ENCODE results near the gene PSTPIP2. TPM values are rescaled to one million over a fixed set of nuclear protein-coding genes. Genes with fewer than 3 reads are reported as not detected.

The PSTPIP2 gene
- total RNA-seq, 1 experiment from 2014 or later: 0.36 TPM

DNA sequence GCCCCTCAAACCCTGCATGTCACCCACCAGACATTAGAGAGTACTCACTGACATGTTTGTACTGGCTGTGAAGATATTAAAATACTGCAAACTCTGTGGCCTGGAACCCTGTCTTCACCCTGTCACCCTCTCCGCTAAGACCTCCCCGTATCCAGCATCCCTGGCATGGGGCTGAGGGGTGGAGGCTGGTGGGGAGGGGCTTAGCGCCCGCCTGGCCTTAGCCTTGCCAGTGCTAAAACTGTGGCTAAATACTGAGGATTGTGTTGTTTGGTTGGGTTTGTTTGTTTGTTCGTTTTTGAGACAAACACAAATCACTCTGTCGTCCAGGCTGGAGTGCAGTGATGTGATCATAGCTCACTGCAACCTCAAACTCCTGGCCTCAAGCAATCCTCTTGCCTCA, 1.8 kb downstream of the PSTPIP2 start:
- DNase-seq (ENCODE audit: low read depth): no peak

DNA sequence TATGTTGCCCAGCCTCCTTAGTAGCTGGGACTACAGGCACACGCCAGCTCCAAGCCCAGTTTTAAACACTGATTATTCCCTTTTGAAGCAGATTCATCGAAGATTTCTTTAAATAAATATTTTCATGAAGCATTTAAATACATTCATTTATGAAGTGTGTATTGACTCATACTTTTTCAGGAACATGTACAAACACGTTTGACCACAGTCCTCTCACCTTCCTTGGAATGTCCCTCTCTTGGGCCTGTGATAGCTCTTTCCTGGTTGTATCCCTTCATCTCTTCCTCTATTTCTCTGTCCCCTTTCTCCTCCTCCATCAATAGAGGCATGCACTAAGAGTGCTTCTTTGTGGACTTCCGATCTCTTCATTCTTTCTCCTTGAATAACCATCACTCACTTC, 2.5 kb downstream of the PSTPIP2 start:
- no peak for DNase-seq (ENCODE audit: low read depth)

DNA sequence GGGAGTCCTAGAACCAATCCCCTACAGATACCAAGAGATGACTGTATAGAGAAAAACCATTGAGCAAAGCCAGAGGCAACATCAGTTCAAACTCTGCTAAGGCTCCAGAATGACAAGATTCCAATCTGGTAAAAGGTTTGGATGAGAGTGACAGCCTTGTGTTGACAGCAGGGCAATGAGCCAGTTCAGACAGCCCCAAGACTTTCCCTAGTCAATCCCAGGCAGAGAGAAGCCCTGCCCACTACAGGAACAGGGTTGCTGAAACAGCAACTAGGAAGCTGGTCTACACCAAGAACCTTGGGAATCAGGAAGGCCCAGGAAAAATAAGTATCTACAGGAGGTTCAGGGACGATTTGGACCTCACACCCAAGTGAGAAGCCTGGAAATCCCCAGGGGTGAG, 3.3 kb downstream of the PSTPIP2 start:
- no peak for DNase-seq (ENCODE audit: low read depth)

DNA sequence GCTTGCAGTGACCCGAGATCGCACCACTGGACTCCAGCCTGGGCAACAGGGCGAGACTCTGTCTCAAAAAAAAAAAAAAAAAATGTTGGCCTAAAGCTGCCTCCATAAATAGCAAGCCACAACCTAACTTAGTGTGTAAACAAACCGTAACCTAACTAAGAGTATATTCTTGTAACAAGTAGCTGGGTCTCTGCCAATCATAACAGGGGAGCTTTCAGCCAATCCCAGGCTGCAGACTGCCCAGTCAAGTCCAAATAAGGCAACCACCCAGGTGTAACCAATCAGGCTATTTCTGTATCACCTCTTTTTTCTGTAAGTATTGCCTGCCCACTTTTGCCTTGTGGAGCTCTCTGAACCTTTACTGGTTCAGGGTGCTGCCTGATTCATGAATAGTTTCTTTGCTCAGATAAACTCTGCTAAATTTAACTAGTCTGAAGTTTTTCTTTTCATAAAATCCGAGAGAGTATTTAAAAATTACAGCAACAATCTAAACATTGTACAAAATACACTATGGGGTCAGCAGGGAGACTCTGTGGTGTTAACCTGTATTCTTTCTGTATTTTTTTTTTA, 4.5 kb downstream of the PSTPIP2 start:
- DNase-seq (ENCODE audit: low read depth): peak; percentile 24

DNA sequence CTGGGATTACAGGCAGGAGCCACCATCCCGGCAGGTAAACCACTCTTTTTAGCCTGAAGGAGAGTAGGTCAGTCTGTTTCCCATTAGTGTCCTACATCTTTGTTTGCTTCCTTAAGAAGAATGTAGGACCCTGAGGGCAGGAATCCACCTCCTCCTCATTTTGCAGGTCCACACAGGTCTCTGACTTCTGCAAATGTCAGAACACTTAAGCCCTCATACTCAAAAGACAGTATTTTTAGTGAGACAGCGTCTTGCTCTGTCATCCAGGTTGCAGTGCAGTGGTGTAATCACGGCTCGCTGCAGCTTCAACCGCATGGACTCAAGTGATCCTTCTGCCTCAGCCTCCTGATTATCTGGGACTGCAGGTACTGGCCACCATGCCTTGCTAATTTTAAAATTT, 9.3 kb downstream of the PSTPIP2 start:
- no peak for DNase-seq (ENCODE audit: low read depth)

DNA sequence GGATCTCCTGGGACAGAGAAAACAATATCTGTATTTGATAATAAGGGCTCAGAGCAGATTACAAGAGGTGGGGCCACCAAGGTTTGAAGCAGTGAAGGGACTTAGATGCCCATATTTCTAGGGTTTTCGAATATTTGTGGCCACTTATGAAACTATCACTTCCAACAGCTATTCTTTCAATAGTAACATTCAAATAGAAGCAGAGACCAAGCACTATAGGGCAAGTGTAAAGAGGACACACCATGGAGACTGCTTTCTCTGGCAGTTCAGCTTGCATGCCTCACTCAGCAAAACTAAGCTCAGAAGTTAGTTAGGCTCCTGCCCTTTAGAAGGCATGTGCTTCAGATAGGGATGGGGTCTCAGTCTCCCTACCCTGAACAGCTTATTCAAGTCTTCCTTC, 10.3 kb downstream of the PSTPIP2 start:
- no peak for DNase-seq (ENCODE audit: low read depth)

DNA sequence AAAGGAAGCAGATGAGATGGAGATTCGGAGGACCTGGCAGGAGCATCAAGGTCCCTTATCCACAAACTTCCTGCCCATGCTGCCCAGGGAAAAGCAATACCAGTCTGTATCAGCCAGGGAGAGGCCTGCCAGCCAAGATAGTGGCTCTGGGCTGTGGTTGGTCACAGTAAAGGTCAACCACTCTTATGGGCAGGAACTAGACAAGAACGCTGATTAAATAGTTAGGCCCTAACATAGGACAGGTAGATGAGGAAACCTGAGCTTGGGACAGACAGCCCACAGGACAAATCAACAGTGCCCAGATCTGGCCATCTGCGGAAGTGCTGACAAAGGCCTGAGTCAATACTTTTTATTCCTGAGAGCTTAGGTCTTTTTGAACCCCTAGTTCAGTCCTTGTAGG, 10.7 kb downstream of the PSTPIP2 start:
- DNase-seq (ENCODE audit: low read depth): no peak

DNA sequence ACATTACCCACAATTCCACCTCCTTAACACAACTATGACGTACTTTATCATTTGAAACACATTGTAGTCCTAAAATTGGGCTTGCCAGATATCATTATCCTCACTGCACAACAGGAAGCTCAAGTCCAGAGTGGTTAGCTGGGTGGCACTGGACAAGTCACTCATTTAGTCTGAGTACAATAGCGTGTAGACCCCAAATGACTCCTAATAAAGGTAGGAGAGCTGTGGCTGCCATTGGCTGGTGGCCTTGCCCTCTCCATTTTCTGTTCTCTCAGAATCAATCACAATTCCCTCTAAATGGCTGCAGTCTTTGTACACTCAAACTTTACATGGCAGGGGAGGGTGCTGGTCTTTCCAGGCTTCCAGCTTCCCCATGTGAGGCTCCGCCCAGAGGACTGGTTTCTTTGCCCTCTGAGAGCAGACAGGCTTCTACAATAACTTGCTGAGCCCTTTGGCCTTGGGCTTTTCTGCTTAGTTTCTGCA, 11.7 kb downstream of the PSTPIP2 start:
- no peak for DNase-seq (ENCODE audit: low read depth)

DNA sequence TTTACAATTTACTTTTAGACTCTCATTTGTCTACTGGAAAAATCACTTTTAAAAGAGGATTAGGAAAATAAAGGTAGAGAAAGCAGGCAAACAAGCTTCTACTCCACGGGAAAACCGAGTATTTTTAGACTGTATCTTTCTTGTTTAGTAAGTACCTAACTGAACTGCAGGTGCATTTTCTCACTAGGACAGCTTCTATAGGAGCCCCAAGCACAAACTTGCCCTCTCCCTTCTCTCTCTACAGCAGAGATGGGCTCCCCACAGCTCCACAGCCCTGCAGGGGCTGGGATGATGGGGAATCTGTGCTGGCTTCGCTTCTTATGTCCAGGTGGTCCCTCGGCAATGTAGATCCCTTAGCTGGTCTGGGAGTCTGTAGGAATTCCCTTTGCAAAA, 16.2 kb downstream of the PSTPIP2 start:
- DNase-seq (ENCODE audit: low read depth): no peak

DNA sequence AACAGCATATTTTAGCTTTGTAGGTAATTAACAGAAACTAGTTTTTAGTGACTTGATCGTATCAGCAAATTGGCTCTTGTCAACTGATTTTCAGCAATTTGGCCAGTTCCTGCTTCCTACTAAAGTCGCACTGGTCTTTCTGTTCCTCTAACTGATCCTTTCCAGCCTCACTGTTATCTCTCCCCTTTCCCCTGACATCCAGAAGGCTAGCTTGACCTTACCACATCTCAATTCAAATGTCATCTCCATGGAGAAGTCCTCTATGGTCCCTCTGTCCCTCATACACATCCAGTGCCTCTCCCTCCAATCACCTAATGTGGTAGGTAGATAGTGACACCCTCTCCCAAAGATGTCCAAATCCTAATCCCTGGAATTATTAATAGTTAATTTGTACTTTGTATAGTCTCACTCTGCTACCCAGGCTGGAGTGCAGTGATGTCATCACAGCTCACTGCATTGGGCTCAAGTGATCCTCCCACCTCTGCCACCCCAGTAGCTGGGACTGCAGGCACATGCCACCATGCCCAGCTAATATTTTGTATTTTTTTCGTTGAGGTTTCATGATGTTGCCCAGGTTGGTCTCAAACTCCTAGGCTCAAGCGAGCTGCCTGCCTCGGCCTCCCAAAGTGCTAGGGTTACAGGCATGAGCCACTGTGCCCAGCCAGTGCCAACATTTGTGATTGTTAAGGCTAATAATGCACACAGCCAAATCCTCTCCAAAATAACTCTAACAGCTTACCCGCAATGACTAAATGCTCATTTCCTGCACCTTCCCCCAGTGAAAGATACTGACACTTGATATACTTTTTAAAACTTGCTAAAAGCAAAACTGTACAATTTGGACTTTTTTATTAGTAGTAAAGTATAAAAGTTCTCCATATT, 16.9 kb downstream of the PSTPIP2 start:
- no peak for DNase-seq (ENCODE audit: low read depth)

DNA sequence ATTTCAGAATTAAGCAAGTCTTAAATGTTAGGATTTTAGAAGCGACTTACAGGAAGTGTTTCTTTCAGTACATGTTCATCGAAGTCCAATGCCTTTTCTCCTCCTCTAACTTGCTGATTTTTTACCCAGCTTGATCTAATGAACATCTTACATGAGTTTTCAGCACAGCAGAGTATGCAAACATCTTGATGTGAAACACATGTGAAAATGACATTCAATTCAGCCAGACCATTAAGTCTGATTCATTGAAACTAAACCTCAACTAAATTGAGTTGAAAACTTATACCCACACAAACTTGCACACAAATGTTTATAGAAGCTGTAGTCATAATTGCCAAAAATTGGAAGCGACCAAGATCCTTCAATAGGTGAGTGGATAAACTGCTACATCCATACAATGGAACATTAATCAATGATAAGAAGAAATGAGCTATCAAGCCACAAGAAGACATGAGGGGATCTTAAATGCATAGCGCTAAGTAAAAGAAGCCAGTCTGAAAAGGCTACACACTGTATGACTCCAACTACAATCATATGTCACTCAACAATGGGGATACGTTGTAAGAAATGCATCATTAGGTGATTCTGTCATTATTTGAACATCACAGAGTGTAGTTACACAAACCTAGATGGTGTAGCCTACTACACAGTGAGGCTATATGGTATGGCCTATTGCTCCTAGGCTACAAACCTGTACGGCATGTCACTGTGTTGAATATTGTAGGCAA, 18.5 kb downstream of the PSTPIP2 start:
- peak; percentile 35 for DNase-seq (ENCODE audit: low read depth)

DNA sequence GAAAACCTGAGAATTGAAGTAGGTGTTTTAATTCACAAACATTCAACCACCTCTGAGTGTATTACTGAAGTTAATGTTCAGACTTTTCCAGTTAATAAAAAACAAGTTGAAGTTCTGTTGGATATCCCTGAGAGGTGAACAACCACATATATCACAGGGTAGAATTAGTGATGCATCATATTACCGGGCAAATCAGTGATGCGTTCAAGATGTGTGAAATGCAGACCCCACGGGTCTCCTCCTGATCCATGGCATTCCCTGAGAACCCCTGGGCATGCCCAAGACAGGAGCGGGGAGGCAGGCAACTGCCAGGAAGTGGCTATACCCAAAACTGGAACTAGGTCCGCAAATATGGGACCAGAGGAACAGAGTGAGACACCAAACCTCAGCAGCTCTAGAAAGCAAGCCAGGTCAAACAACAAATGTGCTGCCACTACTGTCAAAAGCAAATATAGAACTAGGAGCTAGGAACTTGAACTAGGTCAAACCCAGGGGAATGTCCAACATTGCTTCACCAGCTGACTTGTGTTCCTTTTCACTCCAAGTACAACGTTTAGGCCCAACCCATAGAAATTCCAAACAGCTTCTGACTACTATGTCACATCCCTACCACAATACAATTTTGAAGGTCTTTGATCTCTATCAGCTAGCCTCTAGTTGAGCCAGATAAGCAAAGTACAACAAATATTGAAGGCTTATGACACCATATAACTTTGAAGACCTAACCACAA, 20.2 kb downstream of the PSTPIP2 start:
- peak; percentile 75 for DNase-seq (ENCODE audit: low read depth)

DNA sequence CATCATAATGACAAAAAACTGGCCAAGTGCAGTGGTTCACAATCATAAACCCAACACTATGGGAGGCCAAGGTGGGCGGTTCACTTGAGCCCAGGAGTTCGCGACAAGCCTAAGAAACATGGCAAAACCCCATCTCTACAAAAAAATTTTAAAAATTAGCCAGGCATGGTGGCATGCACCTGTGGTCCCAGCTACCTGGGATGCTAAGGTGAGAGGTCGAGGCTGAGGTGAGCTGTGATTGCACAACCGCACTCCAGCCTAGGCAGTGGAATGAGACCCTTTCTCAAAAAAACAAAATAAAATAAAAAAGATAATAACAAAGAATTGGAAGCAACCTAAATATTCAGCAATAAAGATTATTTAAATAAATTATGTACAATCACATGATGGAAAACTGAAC, 21.8 kb downstream of the PSTPIP2 start:
- DNase-seq (ENCODE audit: low read depth): no peak

DNA sequence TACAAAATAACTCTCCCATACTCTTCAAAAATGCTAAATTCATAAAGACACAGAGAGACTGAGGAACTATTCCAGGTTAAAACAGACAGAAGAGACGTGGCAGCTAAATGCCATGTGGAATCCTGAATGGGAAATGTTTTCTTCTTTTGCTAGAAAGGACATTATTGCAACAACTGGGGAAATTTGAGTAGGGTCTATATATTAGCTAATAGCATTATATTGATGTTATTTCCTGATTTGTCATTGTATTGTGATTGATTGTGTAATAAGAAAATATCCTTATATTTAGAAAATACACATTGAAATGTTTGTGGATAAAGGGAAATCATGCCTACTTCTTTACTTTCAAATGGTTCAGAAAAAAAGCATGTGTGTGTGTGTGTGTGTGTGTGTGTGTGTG, 23.4 kb downstream of the PSTPIP2 start:
- DNase-seq (ENCODE audit: low read depth): no peak

DNA sequence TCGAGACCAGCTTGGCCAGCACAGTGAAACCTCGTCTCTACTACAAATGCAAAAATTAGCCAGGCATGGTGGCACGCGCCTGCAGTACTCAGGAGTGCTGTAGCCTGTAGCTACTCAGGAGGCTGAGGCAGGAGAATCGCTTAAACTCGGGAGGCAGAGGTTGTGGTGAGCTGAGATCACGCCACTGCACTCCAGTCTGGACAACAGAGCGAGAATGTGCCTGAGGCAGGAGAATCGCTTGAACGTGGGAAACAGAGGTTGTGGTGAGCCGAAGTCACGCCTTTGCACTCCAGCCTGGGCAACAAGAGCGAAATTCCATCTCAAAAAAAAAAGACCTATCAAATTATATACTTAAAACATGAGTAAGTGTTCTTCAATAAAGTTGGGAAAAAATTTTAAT, 24.7 kb downstream of the PSTPIP2 start:
- peak; percentile 87 for DNase-seq (ENCODE audit: low read depth)

DNA sequence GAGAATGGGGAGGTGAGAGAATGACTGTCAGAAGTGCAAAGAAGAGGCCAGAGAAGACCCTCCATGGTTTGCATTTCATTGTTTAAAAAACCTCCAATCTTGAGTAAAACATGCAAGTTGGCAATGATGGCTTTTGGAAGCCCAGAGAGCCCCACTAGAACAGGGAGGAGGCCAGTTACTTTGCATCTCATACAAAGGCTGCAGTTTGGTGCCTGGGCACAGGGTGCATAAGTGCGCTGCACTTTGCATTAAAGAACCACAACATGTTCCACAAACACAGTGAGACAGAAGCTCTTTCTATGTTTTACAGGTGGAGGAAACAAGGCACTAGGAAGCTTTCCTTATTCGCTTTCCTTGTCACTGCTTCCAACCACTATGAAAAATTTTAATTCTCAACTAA, 25.4 kb downstream of the PSTPIP2 start:
- DNase-seq (ENCODE audit: low read depth): no peak

DNA sequence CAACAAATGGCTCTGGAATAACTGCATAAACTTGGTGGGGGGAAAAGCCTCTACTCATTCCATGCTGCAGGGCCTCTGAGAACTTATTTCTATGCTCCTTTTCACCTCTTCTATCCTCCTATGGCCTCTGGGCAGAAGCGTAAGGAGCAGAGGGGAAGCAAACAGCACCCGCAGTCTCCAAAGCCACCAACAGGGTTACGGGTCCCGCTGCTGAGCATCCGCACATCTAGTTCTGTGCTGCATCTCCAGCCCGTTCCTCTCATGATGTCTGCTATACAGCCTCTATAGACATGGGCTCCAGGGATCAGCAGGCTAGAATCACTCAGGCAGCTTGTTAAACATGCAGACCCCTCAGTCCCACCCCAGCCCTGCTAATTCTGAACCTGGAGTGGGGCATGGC, 25.9 kb downstream of the PSTPIP2 start:
- no peak for DNase-seq (ENCODE audit: low read depth)

DNA sequence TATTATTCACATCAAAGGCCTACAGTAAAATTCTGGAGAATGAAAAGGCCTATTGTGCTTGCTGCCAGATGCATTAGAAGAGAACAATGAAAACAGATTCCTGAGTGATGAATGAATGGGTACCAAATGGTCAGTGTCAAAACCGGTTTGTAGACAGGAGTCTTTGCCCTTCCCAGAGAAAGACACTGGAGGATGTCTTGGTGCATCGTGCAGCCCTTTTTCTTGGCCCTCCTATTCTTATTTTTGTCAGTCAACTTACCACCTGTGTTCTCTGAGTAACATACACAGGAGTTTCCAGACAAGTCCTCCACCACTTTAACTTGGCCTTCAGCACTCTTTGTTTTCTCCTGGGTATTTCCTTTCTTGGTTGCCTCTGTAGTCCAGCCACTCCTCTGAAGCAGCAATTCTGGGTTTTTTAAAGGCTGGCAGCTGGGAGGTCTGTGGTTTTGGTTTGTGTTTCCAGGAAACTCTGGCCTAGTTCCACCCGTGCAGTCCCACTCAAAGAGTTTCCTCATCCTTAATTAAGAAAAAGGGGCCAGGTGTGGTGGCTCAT, 29.4 kb downstream of the PSTPIP2 start:
- DNase-seq (ENCODE audit: low read depth): peak; percentile 79

DNA sequence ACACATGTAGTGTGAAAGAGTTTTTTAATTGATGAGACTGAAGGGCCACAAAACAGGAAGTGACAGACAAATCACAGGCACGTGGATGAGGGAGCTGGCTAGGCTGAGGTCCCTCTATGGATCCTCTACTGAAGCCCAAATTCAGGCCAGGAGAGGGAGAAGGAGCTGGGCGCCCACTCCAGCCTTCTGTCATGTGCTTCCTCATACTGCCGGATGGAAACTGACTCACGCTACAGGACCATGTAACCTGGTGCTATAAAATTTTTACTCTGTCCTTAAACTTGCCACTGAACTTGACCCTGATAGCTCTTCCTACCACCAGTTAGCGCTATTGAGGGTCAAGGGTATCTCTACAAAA, 31.3 kb downstream of the PSTPIP2 start:
- no peak for DNase-seq (ENCODE audit: low read depth)

DNA sequence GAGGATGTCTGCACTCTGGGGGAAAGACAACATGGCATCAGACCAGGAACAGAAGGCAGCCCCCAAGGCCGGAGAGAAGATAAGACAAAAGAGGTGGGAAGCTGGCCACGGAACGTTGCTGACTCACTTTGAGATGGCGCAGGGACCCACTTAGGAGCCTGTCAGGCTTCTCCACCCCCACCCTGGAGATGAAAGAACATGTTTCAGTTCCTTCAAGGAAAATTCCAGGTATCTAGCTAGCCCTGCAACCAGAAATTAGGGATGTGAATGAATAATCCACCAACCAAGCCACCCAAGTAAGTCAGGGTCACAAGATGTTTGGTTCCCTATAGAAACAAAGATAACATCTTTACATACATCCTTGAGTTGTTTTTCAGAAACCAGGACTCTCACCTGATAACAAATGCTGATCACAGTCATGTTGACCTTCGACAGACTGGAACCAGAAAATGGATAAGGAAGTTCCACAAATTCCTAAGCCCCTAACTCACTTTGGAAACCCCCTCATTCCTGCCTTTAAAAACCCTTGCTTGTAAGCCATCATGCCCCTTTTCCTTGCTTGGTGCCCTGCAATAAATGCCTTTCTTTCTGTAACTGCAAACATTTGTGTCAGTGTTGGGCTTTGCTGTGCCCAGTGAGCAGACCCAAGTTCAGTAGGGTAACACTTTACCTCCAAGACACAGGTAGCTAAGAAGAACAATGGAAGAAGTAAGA, 31.9 kb downstream of the PSTPIP2 start:
- DNase-seq (ENCODE audit: low read depth): no peak

All from RPMI7951 (cell line).